Parathyroid adenoma (tissue), 2 donors: ENCODE data around the gene FASTKD3.

Experiments used
- H2AFZ ChIP-seq: fragments of 300-600 bp; sonication (generic); one replicate; pipeline ENCODE4 v1.7.0; 2017; ENCODE audit warnings: antibody characterized with exemption, mild to moderate bottlenecking
- H3K27ac ChIP-seq: fragments of 300-600 bp; sonication (generic); one replicate; pipeline ENCODE4 v1.7.0; 2017
- H3K27me3 ChIP-seq: fragments of 300-600 bp; sonication (generic); one replicate; pipeline ENCODE4 v1.7.0; 2017; ENCODE audit warnings: low read length; ENCODE audit not compliant: control insufficient read depth, insufficient read depth
- H3K36me3 ChIP-seq: fragments of 300-600 bp; sonication (generic); one replicate; pipeline ENCODE4 v1.7.0; 2017; ENCODE audit warnings: low read length; ENCODE audit not compliant: control insufficient read depth, insufficient read depth
- H3K4me1 ChIP-seq: fragments of 300-600 bp; sonication (generic); one replicate; pipeline ENCODE4 v1.7.0; 2017; ENCODE audit warnings: control low read depth
- H3K4me2 ChIP-seq: fragments of 300-600 bp; sonication (generic); one replicate; pipeline ENCODE4 v1.7.0; 2017; ENCODE audit warnings: low read length
- H3K4me3 ChIP-seq: fragments of 300-600 bp; sonication (generic); one replicate; pipeline ENCODE4 v1.7.0; 2017; ENCODE audit warnings: low read depth, low read length
- H3K79me2 ChIP-seq: fragments of 300-600 bp; sonication (generic); one replicate; pipeline ENCODE4 v1.7.0; 2017; ENCODE audit warnings: control low read depth
- H3K9ac ChIP-seq: fragments of 300-600 bp; sonication (generic); one replicate; pipeline ENCODE4 v1.7.0; 2017; ENCODE audit warnings: mild to moderate bottlenecking
- H3K9me3 ChIP-seq: fragments of 300-600 bp; sonication (generic); one replicate; pipeline ENCODE4 v1.7.0; 2017; ENCODE audit warnings: low read length; ENCODE audit not compliant: control insufficient read depth
- CTCF ChIP-seq: fragments of 300-600 bp; sonication (generic); IDR thresholded peaks from one replicate; pipeline ENCODE4 v1.7.0; 2017; ENCODE audit warnings: antibody characterized with exemption, mild to moderate bottlenecking
- donor health status: primary hyperparathyroidism.

FASTKD3 gene

GRCh38 chr5:7876867-7877266, 8.0 kb upstream of the FASTKD3 start:
- Histone ChIP-seq H3K27ac (no peak overlapping the region), H3K27me3 (no peaks in the 10 kb centered on the region), H3K4me2 (no peak overlapping the region), H3K4me3 (no peak overlapping the region), H2AFZ (no peak overlapping the region), H3K36me3 (no peaks in the 10 kb centered on the region), H3K9me3 (no peaks in the 10 kb centered on the region), H3K79me2 (peaks cover 10% of the 10 kb centered on the region), H3K9ac (no peak overlapping the region), H3K4me1 (no peaks in the 10 kb centered on the region)
- no peak for TF ChIP-seq CTCF

GRCh38 chr5:7875151-7875550, 6.3 kb upstream of the FASTKD3 start:
- Histone ChIP-seq H3K27me3 (no peaks in the 10 kb centered on the region), H2AFZ (no peak overlapping the region), H3K9ac (no peak overlapping the region), H3K9me3 (no peaks in the 10 kb centered on the region), H3K4me2 (no peak overlapping the region), H3K4me1 (no peaks in the 10 kb centered on the region), H3K4me3 (no peak overlapping the region), H3K79me2 (peaks cover 11% of the 10 kb centered on the region), H3K36me3 (no peaks in the 10 kb centered on the region), H3K27ac (no peak overlapping the region)
- TF ChIP-seq CTCF = no peak

GRCh38 chr5:7874639-7875038, 5.8 kb upstream of the FASTKD3 start:
- Histone ChIP-seq H3K36me3 (no peaks in the 10 kb centered on the region), H3K4me1 (no peaks in the 10 kb centered on the region), H3K27ac (no peak overlapping the region), H3K9me3 (no peaks in the 10 kb centered on the region), H3K9ac (no peak overlapping the region), H3K79me2 (peaks cover 7% of the 10 kb centered on the region), H3K4me3 (no peak overlapping the region), H3K4me2 (no peak overlapping the region), H3K27me3 (no peaks in the 10 kb centered on the region), H2AFZ (no peak overlapping the region)
- no peak for TF ChIP-seq CTCF

- Histone ChIP-seq H3K4me3 (no peak overlapping the region), H3K4me1 (no peaks in the 10 kb centered on the region), H3K36me3 (no peaks in the 10 kb centered on the region), H3K79me2 (peaks cover 12% of the 10 kb centered on the region), H2AFZ (no peak overlapping the region), H3K27ac (no peak overlapping the region), H3K9ac (no peak overlapping the region), H3K4me2 (no peak overlapping the region), H3K9me3 (no peaks in the 10 kb centered on the region), H3K27me3 (no peaks in the 10 kb centered on the region)
- no peak for TF ChIP-seq CTCF
Observed at GRCh38 chr5:7873216-7873615, 4.4 kb upstream of the FASTKD3 start.

GRCh38 chr5:7872517-7873130, 3.8 kb upstream of the FASTKD3 start:
- Histone ChIP-seq H3K9ac (no peak overlapping the region), H3K27ac (no peak overlapping the region), H3K4me3 (no peak overlapping the region), H3K4me1 (no peaks in the 10 kb centered on the region), H3K79me2 (peaks cover 12% of the 10 kb centered on the region), H3K27me3 (no peaks in the 10 kb centered on the region), H3K36me3 (no peaks in the 10 kb centered on the region), H3K4me2 (no peak overlapping the region), H3K9me3 (no peaks in the 10 kb centered on the region), H2AFZ (no peak overlapping the region)
- TF ChIP-seq CTCF = no peak
